HG03558 (cell line): ENCODE data around the gene MT1H.
"Not testable (repeated sequence)": the region's sequence is repeated elsewhere in the genome, so short reads cannot be mapped to it uniquely, and the experiment has no call there.

Experiments
- ATAC-seq: cut with Tn5 transposase; IDR thresholded peaks from one replicate; pipeline ENCODE4 v1.9.1; 2021; ENCODE audit warnings: moderate number of reproducible peaks; ENCODE audit not compliant: unreplicated experiment; ENCODE audit errors: extremely low read depth

Gene MT1H

GRCh38 chr16:56711862-56712261 lies 42.2 kb downstream of the MT1H start:
- ATAC-seq, result no peak

GRCh38 chr16:56713794-56714193 lies 44.2 kb downstream of the MT1H start:
- ATAC-seq, result no peak

GRCh38 chr16:56715126-56715525 lies 45.5 kb downstream of the MT1H start:
- no peak for ATAC-seq

- no peak for ATAC-seq
Measured at GRCh38 chr16:56716761-56717160, 47.1 kb downstream of the MT1H start.

GRCh38 chr16:56717532-56717931 lies 47.9 kb downstream of the MT1H start:
- not testable (repeated sequence) for ATAC-seq
